Endometrial microvascular endothelial cells (primary cell): Measurements from ENCODE around the gene ASB7. TPM values are rescaled to one million over a fixed set of nuclear protein-coding genes. Genes with fewer than 3 reads are reported as not detected.
"Not testable (repeated sequence)": the region's sequence is repeated elsewhere in the genome, so short reads cannot be mapped to it uniquely, and the experiment has no call there.

ENCODE experiments used
- in situ Hi-C: cut with HindIII; loops from 2 replicates; pipeline ENCODE4 v1.10.0; 2017; ENCODE audit warnings: low sequenced_read_pairs, low pct_unique_long_range_greater_than_20kb; ENCODE audit errors: inconsistent ontology term
- total RNA-seq: library from RNA; depleted of rRNA; stranded (reverse); fragments of >200 nt; gene quantifications from one replicate; pipeline ENCODE4 v1.2.3, GENCODE V29; 2015; ENCODE audit errors: inconsistent ontology term

ASB7 gene
- total RNA-seq, result 10.1 TPM

GRCh38 chr15:100602064-100602822 lies at the start of gene ASB7, which contains the start of gene LINS1:
Gene ASB7, plus strand, starts transcription at chr15:100602589. Its CDS starts 9,628 bp downstream, at chr15:100612217.
Gene LINS1, minus strand, starts transcription at chr15:100602184. Its CDS starts 21,342 bp downstream, at chr15:100580842.
- in situ Hi-C loops, result no loop called here

- in situ Hi-C loops, result no loop called here
Measured at GRCh38 chr15:100553468-100553867, 48.9 kb upstream of the ASB7 start.

DNA sequence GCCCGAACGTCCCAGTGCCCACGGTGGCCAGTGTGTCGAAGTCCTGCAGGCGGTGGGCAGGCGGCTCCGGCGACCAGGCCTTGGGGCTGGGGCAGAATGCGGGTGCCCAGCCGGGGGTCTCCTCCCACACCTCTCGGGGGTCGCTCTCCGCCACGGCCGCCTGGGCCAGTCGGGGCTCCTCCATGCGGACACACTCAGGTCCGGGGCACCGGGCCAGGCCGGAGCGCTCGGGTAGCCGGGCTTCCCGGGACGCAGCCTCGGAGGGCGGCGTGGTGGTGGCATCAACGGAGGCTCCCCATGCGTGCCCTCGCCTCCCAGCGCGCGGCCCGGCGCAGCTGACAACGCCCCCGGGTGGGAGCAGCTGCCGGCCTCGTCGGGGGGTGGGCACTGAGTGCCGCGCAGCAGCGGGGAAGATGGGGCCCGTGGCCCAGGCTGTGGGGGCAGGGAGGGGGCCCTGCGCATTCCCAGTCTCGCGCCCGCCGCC lies 43.6 kb upstream of the ASB7 start:
- in situ Hi-C loops, result no loop called here

- in situ Hi-C loops, result no loop called here
Measured at GRCh38 chr15:100559330-100559729, 43.1 kb upstream of the ASB7 start.

- in situ Hi-C loops, result no loop called here
Measured at GRCh38 chr15:100560323-100560722, 42.1 kb upstream of the ASB7 start.

DNA sequence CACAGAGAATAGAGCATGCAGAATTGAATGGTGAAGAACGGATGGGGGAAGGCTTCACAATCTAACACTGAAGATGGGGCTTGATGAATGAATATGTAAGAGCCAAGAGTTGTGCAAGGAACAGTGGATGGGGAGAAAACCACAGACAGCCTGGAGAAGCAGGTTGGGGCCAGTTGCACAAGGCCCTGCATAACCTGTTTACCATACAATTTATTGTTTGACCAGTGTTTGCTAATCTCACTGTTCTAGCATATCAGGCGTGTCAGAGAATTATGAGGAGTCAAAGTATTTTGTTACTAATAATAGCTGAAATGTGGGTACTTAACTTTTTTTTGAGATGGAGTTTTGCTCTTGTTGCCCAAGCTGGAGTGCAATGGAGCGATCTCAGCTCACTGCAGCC lies 36.8 kb upstream of the ASB7 start:
- in situ Hi-C loops, result no loop called here

- in situ Hi-C loops, result no loop called here
Measured at GRCh38 chr15:100566850-100567628, 35.4 kb upstream of the ASB7 start.

GRCh38 chr15:100569391-100569790 lies 33.0 kb upstream of the ASB7 start:
- in situ Hi-C loops, result no loop called here

DNA sequence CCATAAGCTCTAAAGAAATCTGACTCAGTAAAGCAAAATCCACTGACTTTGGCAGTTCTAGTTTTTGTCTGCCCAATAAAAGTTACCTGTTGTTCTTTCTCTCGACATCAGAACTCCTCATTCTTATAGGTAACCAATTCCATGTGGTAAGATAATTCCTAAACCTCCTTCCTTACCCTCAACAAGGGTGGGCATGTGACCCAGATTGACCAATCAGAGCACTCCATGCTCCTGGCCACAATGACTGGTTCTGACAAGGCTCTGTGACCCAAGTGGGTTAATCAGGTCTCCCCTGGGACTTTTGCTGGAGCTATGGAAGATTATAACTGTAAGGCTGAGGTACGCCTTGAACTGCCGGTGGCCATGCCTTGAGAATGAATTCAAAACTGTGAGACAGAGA lies 32.1 kb upstream of the ASB7 start:
- in situ Hi-C loops, result no loop called here

- in situ Hi-C loops, result no loop called here
Measured at GRCh38 chr15:100570735-100571313, 31.6 kb upstream of the ASB7 start.

- in situ Hi-C loops, result no loop called here
Measured at GRCh38 chr15:100571592-100572167, 30.7 kb upstream of the ASB7 start.

DNA sequence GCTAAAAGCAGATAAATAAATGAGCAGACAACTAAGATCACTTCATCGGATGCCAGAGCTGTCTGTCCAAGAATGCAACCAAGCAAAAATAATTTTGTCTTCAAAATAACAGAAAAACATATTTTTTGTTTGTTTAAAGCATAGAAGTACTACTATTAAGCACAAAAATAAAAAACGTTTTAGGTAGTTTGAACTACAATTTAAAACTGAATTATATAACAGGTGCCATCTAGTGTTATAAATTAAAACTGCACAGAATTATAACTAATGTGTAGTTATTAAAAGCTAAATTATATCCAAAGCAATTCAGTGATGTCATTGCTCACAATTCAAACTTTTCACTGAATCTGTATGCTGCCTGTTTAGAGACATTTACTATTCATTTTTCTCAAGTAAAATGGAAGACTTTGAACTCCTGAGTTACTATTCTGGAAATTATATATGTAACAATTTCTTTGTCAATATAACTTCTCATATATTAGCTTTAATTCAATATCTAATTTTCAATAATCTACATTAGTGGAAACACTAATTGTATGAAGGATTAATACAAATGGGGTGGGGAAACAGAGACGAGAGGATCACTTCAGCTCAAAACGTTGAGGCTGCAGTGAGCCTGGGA lies 29.9 kb upstream of the ASB7 start:
- in situ Hi-C loops, result no loop called here

DNA sequence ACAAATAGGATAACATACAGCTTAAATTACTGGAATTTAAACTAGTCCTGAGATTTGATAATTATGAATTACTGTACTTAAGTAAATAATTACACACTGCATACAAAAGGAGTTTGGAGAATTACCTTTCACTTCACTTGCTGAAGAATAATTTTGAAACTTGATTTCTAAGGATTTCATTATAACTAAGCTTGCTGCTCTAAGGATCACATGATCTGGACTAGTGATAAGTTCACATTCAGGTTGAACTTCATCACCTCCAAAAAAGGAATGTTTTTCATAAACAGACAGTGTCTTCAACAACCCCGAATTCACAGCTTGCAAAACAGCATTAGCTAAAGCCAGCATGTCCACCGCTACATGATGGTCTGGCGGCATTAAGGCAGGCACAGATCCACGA lies 28.9 kb upstream of the ASB7 start:
- in situ Hi-C loops, result no loop called here

DNA sequence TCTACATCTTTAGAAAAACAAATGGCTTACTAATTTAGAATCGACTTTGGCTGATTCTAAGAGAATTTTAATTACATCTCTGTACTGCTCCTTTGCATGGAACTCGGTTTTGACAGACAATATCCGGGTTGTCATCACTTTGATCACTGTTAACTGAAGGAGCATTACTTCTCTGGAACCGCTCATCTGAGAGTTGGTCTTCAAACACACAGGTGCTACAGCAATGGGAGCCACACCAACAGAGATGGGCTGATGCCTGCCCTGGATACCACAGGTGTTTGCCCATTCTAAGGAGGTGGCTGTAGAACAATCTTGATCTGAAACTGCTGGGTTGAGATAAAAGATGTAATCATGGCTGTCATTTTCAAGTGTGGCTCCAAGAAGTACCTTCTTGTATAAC lies 22.0 kb upstream of the ASB7 start:
- in situ Hi-C loops, result no loop called here

DNA sequence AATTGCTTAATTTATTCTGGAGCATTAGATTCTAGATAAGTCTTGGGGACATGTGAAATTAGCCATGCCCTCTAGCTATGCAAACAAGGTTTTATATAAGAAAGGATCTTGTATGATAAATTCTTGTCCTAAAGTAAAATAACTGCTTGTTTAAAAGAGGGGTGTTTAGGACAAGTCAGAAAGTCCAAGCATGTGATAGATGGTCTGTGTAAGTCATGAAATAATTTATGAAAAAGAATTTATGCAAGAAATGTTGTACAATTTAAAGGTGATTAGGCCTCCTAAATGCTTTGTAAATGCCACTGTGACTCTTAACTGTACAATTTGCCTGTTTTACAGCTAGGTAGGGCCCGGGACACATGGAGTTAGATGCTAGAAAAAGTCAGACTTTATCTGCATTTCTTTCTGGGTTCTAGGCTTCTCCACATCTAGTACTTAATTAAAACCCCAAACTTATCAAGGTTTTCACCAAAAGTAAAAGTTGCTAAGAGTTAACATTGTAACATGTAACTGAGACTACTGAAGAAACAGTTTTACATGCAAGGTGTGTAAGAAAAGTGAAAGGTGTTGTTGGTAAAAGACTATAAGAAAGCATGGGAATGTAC lies 13.6 kb upstream of the ASB7 start:
- in situ Hi-C loops, result no loop called here

- in situ Hi-C loops, result not testable (repeated sequence)
Measured at GRCh38 chr15:100591163-100591562, 11.2 kb upstream of the ASB7 start.

- in situ Hi-C loops, result no loop called here
Measured at GRCh38 chr15:100591835-100592234, 10.6 kb upstream of the ASB7 start.

GRCh38 chr15:100592898-100593297 lies 9.5 kb upstream of the ASB7 start:
- in situ Hi-C loops, result no loop called here

DNA sequence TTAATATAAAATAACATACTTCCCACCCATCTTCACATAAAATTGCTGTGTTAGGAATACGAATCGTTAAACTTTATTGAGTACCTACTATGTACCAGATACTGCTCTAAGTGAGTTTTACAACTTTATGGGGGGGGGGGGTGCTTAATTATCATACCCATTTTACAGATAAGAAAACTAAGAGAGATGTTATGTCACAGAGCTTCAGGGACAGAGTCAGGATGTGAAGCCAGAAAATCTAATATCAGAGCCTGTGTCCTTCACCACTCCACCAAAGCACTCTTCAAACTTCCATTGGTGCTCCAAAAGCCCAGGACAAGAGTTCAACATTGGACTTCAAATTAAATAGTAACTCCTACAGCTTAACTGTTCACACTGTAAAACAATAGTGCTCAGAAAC lies 9.0 kb upstream of the ASB7 start:
- in situ Hi-C loops, result no loop called here
